GDM1 (cell line): ENCODE measurements around the gene ANP32D.
"Not testable (repeated sequence)": the region's sequence is repeated elsewhere in the genome, so short reads cannot be mapped to it uniquely, and the experiment has no call there.

ENCODE experiments used
- DNase-seq: peaks from one replicate; lab custom pipeline; 2025; lab: John Stamatoyannopoulos, UW

The ANP32D gene

DNA sequence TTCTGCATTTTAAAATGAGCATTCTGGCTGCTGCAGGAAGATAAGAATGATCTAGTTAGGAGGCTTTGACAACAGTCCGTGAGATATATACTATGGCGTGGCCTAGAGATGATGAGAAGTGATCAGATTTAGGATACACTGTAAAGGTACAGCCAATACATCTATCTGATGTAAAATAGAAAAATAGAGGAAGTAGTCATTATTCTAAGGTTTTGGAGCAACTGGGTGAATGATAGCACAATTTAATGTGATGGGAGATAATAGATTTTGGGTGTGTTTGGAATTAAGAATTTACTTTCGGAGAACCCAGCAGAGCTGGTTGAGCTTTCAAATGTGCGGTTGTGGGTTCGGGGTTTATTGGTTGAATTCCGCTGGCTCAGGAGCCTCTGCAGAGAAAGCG is at the start of gene ANP32D:
Gene ANP32D, plus strand, starts transcription at position 301 of the 400 bp plus-strand sequence. CDS start 106 bp downstream, outside the sequence.
- no peak for DNase-seq

DNA sequence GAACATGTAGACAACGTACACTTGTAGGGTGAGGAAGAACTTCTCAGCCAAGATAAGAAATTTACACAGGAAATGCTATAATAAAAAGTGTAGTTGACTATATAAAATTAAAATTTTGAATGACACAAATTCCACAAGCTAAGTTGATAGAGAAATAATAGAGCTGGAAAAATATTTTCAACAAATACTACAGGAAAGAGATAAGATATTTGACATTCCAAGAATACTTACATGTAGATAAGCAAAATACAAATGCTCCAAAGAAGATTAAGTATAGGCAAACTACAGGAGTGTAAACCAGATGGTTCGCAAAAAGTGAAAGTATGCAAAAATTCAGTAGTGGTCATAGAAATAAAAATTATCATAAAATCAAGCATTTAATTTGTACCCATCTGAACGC is 49.2 kb upstream of the ANP32D start:
- no peak for DNase-seq

DNA sequence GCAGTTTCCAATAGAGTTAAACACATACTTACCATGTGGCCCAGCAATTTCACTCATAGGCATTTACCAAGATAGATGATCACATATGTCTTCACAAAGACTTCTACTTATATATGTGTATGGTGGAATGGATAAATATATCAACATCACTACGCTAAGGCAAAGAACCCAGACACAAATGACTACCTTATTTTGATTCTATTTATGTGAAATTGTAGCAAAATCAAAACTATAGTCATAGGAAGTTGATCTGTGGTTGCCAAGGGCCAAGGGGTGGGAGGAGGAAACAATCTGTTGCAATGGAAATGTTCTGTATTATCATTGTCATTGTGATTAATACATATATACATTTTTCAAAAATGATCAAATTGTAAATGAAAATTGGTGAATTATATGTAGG is 47.7 kb upstream of the ANP32D start:
- DNase-seq, result no peak

DNA sequence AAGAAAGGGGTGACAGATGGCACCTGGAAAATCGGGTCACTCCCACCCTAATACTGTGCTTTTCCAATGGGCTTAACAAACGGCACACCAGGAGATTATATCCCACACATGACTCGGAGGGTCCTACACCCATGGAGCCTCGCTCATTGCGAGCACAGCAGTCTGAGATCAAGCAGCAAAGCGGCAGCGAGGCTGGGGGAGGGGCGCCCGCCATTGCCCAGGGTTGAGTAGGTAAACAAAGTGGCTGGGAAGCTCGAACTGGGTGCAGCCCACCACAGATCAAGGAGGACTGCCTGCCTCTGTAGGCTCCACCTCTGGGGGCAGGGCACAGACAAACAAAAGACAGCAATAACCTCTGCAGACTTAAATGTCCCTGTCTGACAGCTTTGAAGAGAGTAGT is 38.3 kb upstream of the ANP32D start:
- DNase-seq, result not testable (repeated sequence)

DNA sequence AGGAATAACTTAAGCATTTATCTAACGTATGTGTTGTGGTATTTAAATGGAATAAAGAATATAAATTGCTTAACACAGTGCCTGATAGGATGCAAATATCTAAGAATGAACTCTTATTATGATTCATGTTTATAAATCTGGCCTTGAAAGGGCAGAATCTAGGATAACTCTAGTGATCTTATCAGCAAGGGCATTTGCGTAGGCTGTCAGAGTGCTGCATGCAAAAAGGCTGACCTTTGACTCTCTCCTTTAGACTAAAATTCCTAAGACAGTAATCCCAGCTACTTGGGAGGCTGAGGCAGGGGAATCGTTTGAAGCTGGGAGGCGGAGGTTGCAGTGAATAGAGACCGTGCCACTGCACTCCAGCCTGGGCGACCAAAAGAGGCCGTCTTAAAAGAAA is 31.3 kb upstream of the ANP32D start:
- no peak for DNase-seq

DNA sequence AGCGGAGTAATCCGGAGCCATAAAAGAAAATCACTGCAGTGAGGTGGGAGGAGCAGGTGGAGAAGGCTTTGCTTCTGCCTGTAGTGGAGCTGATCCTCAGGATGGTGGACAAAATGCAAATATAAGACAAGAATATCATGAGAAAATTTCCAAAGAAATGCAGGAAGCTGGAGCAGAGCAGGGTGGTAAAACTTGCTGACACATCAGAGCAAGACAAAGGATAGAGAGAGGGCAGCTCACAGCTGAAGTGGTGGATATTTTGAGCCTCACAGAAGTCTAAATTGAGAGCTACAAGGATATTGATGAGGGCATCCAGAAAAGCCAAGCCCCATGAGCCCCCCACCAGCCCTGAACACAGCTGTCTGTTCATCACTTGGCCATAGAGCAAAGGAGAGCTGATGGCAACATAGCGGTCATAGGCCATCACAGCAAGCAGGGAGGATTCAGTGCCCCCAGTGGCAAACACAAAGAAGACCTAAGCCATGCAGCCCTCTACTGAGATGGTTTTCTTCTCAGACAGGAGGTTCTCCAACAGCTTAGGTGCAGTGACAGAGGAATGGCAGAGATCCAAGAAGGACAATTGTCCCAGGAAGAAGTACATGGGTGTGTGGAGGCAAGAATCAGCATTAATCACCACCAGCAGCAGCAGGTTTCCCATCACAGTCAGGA is 30.0 kb upstream of the ANP32D start:
- no peak for DNase-seq

DNA sequence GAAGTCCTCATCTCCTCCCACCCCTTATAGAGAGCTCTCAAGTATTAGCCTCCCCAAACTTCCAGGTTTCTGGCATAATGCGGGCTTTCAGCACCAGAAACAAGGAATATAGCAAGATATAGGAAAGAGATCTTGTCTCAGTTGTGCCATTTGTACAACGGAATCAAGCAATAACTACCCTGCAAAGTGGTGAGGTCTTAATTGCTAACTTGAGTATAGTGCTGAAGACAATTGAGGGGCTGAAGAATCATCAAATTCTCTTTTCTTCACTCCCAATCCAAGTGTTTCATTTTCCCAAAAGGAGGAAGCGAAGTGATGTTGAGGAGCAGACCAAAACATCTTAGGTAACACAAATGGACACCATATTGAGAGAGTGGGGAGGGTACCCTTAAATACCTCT is 26.8 kb upstream of the ANP32D start:
- DNase-seq, result no peak

DNA sequence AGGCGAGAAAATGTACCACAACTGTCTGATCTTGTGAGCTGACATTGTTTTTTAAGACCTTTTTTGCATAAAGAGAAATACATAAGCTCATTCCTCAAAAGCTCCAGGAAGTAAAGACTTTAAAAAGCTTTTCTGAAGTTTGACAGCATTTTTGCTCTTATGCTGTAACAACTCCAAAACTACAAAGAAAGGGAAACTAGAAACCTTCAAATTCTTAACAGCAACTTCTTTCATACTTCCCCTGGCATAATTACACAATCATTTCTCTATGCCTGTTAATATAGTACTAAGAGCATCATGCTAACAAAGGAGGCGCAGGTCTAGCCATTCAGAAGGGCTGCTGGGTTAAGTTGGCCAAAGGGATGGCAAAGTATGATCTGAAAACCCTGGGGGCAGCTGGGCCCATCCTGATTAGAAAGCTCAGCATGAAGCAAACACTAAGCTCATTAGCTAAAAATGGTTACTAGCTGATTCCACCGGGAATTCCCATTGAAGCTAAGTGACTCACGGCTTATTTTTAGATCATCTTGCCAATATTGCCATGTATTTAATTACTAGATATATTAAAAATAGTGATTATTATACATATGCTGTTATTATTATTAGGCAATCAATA is 26.1 kb upstream of the ANP32D start:
- no peak for DNase-seq

DNA sequence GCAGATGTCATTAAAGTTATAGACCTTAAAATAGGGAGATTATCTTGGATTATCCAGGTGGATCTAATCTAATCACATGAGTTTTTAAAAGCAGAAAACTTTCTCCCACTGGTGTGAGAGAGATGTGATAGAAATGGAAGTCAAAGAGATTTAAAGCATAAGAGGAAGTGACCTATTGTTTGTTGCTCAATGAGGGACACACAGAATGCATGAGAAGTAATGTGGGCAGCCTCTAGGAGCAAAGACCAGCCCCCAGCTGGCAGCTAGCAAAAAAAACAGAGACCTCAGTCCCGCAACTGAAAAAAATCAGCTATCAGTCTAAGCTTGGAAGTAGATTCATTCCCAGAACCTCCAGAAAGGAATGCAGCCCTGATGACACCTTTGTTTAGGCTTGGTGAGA is 24.6 kb upstream of the ANP32D start:
- no peak for DNase-seq

DNA sequence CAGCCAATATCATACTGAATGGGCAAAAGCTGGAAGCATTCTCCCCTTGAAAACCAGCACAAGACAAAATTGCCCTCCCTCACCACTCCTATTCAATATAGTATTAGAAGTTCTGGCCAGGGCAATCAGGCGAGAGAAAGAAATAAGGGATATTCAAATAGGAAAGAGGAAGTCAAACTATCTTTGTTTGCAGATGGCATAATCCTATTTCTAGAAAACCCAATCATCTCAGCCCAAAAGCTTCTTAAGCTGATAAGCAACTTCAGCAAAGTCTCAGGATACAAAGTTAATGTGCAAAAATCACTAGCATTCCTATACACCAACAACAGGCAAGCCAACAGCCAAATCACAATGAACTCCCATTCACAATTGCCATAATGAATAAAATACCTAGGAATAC is 21.0 kb upstream of the ANP32D start:
- DNase-seq, result no peak

DNA sequence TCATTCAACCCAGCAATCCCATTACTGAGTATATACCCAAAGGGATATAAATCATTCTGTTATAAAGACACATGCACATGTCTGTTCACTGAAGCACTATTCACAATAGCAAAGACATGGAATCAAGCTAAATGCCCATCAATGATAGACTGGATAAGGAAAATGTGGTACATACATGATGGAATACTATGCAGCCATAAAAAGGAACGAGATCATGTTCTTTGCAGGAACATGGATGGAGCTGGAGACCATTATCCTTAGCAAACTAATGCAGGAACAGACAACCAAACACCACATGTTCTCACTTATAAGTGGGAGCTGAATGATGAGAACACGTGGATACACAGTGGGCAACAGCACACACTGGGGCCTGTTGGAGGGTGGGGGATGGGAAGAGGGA is 19.4 kb upstream of the ANP32D start:
- not testable (repeated sequence) for DNase-seq

DNA sequence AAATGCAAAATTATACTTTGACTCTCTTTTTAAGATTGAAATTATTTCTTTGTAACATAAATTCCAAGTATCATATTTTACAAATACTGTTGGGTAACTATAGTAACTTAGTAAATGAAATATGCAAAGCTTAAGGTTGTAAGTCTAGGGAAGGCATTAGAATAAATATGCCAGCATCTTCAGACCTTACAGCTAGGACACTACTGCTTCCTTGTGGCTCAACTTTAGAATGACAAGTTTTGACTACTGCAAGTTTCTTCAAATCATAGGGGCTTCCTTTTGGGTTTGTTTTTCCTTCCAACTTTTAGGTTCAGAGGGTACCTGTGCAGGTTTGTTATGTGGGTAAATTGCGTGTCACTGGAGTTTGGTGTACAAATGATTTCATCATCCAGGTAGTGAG is 17.7 kb upstream of the ANP32D start:
- no peak for DNase-seq

DNA sequence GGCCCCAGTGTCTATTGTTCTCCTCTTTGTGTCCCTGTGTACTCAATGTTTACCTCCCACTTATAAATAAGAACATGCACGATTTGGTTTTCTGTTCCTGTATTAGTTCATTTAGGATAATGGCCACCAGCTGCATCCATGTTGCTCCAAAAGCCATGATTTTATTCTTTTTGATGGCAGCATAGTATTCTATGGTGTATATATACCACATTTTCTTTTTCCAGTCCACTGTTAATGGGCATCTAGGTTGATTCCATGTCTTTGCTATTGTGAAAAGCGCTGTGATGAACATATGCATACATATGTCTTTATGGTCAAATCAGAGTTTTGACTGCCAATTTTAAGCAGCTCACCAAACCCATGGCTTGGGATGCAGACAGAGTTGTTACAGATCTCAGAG is 17.2 kb upstream of the ANP32D start:
- no peak for DNase-seq

DNA sequence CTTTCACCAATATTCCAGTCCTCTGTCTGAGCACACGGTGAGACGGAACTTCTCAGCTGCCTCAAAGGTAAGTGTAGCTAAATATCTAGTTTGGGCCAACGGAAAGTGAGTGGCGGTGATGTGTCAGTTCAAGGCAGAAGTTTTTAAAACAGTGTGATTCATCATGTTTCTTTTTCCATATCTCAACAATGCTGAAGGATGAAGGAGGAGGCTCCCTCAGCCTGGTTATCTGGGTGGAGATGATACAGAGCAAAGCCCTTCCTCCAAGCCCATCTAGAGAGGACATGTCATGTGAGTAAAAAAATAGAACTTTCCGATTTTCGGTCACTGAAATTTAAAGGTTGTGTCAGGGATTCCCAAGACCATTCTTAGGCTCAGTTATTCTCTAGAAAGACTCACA is 13.1 kb upstream of the ANP32D start:
- no peak for DNase-seq

DNA sequence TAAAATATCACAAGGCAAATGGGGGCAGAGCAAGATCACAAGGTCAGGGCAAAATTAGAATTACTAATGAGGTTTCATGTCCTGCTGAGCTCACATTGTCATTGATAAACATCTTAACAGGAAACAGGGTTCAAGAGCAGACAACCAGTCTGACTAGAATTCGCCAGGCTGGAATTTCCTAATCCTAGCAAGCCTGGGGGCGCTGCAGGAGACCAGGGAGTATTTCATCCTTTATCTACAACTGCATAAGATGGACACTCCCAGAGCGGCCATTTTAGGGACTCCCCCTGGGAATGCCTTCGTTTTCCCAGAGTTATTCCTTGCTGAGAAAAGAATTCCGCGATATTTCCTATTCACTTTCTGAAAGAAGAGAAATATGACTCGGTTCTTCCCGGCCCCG is 3.3 kb upstream of the ANP32D start:
- DNase-seq, result not testable (repeated sequence)

DNA sequence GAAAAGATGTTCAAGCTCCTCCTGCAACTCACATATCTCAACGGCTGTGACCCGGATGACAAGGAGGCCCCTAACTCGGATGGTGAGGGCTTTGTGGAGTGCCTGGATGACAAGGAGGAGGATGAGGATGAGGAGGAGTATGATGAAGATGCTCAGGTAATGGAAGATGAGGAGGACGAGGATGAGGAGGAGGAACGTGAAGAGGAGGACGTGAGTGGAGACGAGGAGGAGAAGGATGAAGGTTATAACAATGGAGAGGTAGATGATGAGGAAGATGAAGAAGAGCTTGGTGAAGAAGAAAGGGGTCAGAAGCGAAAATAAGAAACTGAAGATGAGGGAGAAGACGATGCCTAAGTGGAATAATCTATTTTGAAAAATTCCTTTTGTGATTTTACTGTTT is 702 bp downstream of the ANP32D start:
- DNase-seq, result no peak

DNA sequence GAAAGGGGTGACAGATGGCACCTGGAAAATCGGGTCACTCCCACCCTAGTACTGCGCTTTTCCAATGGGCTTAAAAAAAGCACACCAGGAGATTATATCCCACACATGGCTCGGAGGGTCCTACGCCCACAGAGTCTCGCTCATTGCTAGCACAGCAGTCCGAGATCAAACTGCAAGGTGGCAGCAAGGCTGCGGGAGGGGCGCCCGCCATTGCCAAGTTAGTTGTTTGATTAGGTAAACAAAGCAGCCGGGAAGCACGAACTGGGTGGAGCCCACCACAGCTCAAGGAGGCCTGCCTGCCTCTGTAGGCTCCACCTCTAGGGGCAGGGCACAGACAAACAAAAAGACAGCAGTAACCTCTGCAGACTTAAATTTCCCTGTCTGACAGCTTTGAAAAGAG is 2.1 kb downstream of the ANP32D start:
- DNase-seq, result not testable (repeated sequence)

DNA sequence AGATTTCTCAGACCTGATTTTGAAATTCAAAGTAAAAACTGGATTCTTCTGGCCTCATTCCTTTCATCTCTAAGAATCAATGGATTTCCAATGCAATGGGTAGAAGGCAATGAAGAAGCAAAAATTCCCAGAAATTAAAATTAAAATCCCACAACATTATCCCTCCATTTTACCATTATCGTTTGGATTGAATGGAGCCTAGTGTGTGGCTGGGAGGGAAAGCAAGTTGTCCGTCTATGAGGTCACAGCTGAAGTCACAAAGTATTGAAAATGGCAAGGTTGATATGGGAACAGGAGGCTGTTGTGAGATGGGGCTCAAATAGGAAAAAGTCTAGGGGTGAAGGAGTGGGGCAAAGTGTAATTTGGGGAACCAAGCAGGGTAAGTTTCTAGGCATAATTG is 9.8 kb downstream of the ANP32D start, which contains the start of gene C12orf54:
Gene C12orf54, plus strand, starts transcription at position 301 of the 400 bp plus-strand sequence. CDS start 799 bp downstream, outside the sequence.
- DNase-seq, result no peak

DNA sequence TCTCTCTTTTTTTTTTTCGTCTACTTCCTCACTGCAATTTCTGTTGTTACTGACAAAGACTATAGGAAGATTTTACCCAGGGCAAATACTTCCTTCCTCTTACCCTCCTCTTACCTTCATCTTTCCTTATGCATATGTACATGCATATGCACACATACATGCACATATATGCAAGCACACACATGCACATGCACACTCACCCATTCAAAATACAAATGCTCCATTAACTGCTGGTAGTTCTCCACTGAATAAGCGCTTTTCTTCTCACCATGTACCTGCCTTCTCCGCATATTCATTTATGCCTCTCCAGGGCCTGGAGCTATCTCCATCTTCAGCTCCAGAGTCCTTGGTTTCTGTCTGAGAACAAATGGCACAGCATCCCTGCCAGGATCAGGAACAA is 10.6 kb downstream of the ANP32D start:
- DNase-seq, result no peak

DNA sequence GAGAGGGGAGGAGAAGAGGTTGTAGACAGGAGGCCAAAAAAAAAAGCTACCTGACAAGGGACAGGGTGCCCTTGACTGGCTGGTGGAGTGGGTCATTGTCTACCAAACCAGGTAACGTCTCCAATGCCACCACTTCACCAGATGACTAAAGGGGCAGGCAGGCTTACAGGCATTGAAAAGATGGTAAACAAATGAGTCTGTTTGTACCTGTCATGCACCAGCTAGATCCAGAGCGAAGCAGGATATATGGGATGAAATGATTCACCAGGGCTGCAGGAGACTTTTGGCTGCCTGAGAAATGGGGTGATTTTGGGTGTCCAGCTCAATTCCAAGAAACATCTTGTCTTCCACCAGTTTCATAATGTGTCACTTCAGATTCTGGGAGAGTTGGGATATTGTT is 13.9 kb downstream of the ANP32D start:
- DNase-seq, result no peak

DNA sequence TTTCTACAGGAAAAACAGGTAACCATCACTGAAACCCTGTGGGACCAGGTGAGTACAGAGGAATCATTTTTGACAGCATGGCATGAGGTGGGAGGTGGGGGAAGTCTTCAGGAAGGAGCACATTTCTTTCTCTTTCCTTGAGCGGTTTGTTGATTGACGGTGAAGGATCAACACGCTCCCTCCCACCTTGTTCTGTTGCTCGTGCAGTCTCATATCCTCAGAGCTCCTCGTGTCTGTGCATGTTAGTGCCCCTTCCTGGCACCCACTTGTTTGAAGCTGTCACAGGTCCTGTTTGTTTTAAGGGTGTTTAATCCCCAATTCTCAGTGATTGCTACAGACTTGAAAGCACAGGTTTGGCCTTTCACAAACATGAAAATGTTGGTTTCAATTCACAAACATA is 14.3 kb downstream of the ANP32D start:
- DNase-seq, result no peak

DNA sequence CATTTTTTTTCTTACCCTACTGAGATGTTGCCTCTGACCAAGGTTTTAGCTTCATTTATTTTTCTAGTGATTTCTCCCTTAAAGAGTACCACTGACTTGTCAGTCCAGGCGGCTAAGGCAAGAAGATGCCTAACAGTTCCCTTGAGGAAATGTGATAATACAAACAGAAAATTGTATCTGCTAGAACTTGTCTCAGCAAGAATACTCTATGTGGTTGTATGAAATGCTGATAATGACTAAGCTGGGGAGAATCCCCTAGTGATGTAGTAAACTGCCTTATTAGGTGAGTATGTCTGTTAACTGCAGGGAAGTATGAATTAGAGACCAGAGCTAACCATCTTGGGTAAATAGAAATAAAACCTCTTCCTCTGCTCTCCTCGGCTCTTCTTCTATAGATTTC is 16.7 kb downstream of the ANP32D start:
- no peak for DNase-seq

DNA sequence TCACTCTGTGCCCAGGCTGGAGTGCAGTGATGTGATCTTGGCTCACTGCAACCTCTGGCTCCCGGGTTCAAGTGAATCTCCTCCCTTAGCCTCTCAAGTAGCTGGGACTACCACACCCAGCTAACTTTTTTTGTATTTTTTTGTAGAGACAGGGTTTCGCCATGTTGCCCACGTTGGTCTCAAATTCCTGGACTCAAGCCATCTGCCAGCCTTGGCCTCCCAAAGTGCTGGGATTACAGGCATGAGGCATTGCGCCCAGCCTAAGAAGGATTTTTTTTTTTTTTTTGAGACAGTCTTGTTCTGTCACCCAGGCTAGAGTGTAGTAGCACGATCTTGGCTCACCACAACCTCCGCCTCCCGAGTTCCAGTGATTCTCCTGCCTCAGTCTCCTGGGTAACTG is 17.1 kb downstream of the ANP32D start:
- not testable (repeated sequence) for DNase-seq

DNA sequence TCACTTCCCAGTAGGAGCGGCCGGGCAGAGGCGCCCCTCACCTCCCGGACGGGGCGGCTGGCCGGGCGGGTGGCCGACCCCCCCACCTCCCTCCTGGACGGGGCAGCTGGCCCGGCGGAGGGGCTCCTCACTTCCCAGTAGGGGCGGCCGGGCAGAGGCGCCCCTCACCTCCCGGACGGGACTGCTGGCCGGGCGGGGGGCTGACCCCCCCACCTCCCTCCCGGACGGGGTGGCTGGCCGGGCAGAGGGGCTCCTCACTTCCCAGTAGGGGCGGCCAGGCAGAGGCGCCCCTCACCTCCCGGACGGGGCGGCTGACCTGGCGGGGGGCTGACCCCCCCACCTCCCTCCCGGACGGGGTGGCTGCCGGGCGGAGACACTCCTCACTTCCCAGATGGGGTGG is 27.9 kb downstream of the ANP32D start:
- not testable (repeated sequence) for DNase-seq
